PC-3 (cell line): ENCODE measurements around the gene OSBPL9. TPM values are rescaled to one million over a fixed set of nuclear protein-coding genes. Genes with fewer than 3 reads are reported as not detected.

Source experiments
- ATAC-seq: fragments of 200-7000 bp; cut with Tn5 transposase; 2 replicates; pipeline ENCODE4 v1.9.1; 2020; ENCODE audit warnings: mild to moderate bottlenecking, moderate library complexity
- BruUV-seq: library from RNA; stranded (reverse); fragments of 400-500 nt; replicated peaks from 2 replicates; lab custom pipeline; 2021; lab: Mats Ljungman, UMichigan
- CTCF ChIA-PET: fragments of 300-600 bp; sonication (Branson Sonifier 250); formaldehyde crosslinking; loops from one replicate; lab custom pipeline; 2022; ENCODE audit warnings: antibody characterized with exemption; lab: Charles Lee
- POLR2A ChIA-PET: fragments of 300-600 bp; sonication (Branson Sonifier 250); formaldehyde crosslinking; loops from one replicate; lab custom pipeline; 2022; ENCODE audit warnings: antibody characterized with exemption; ENCODE audit not compliant: unreplicated experiment; lab: Charles Lee
- DNase-seq: peaks from one replicate; pipeline ENCODE4 v3.0.0-alpha.2; 2015
- H2AFZ ChIP-seq: fragments of 300-600 bp; sonication (generic); 2 replicates; pipeline ENCODE4 v1.6.0; 2016; ENCODE audit warnings: antibody characterized with exemption, low read length
- H3F3A ChIP-seq: fragments of 300-600 bp; sonication (generic); one replicate; pipeline ENCODE4 v1.6.0; 2017; ENCODE audit warnings: antibody characterized with exemption, low read length, control low read depth, mild to moderate bottlenecking; ENCODE audit not compliant: unreplicated experiment
- H3K27ac ChIP-seq: fragments of 300-600 bp; sonication (generic); 2 replicates; pipeline ENCODE4 v1.5.1; 2016; ENCODE audit warnings: mild to moderate bottlenecking, low read length
- H3K27me3 ChIP-seq: fragments of 300-600 bp; sonication (generic); 2 replicates; pipeline ENCODE4 v1.6.1; 2016; ENCODE audit warnings: low read length, mixed read lengths
- H3K36me3 ChIP-seq: fragments of 300-600 bp; sonication (generic); 2 replicates; pipeline ENCODE4 v1.6.1; 2016; ENCODE audit warnings: low read depth, mixed run types, low read length, mixed read lengths
- H3K4me1 ChIP-seq: fragments of 300-600 bp; sonication (generic); 2 replicates; pipeline ENCODE4 v1.5.1; 2016; ENCODE audit warnings: low read length; ENCODE audit not compliant: insufficient read depth
- H3K4me2 ChIP-seq: fragments of 300-600 bp; sonication (generic); 2 replicates; pipeline ENCODE4 v1.6.0; 2016; ENCODE audit warnings: low read length
- H3K4me3 ChIP-seq: fragments of 300-600 bp; sonication (generic); 2 replicates; pipeline ENCODE4 v1.5.1; 2016; ENCODE audit warnings: mild to moderate bottlenecking, low read length, mixed read lengths
- H3K79me2 ChIP-seq: fragments of 300-600 bp; sonication (generic); 2 replicates; pipeline ENCODE4 v1.6.1; 2017; ENCODE audit warnings: low read length, mixed read lengths
- H3K9ac ChIP-seq: fragments of 300-600 bp; sonication (generic); 2 replicates; pipeline ENCODE4 v1.6.0; 2016; ENCODE audit warnings: mild to moderate bottlenecking, low read length
- H3K9me2 ChIP-seq: fragments of 300-600 bp; sonication (generic); replicated peaks from 2 replicates; pipeline ENCODE4 v1.6.1; 2016; ENCODE audit warnings: mixed run types, low read length, mixed read lengths
- H3K9me3 ChIP-seq: fragments of 300-600 bp; sonication (generic); 2 replicates; pipeline ENCODE4 v1.6.1; 2016; ENCODE audit warnings: low read length, mixed read lengths
- H4K20me1 ChIP-seq: fragments of 300-600 bp; sonication (generic); 2 replicates; pipeline ENCODE4 v1.6.1; 2016; ENCODE audit warnings: low read length, mixed read lengths
- EZH2 ChIP-seq: fragments of 300-600 bp; sonication (generic); IDR thresholded peaks from one replicate; pipeline ENCODE4 v1.6.1; 2017; ENCODE audit warnings: antibody characterized with exemption, mild to moderate bottlenecking, low read length; ENCODE audit not compliant: unreplicated experiment
- EZH2phosphoT487 ChIP-seq: fragments of 300-600 bp; sonication (generic); IDR thresholded peaks from 2 replicates; pipeline ENCODE4 v1.6.1; 2018; ENCODE audit warnings: mild to moderate bottlenecking, antibody characterized with exemption, low read length, borderline replicate concordance
- intact Hi-C: fragments of 100-400 bp; cut with micrococcal nuclease; formaldehyde crosslinking; loops from 2 replicates; pipeline ENCODE4 v1.9.0; 2023
- total RNA-seq: library from RNA; depleted of rRNA; stranded (reverse); fragments of >200 nt; gene quantifications from 2 replicates; pipeline ENCODE4 v1.2.3, GENCODE V29; 2014
- TF ChIP-seq, protein P1 (sequence below): fragments of 300-600 bp; sonication (generic); conservative IDR thresholded peaks from 2 replicates; pipeline ENCODE4 v1.5.1; 2017; ENCODE audit warnings: antibody characterized with exemption, low read depth, mild to moderate bottlenecking, low read length

The OSBPL9 gene
- total RNA-seq, 1 experiment from 2014 or later = 74.7 TPM

- intact Hi-C loops = no loop called here
- Histone ChIP-seq H3K79me2 (peaks cover 89% of the 10 kb centered on the region), H4K20me1 (no peaks in the 10 kb centered on the region), H3K4me2 (peak overlapping the region; percentile 76), H3K36me3 (no peaks in the 10 kb centered on the region), H3K27ac (peak overlapping the region; percentile 93), H3K9me3 (no peaks in the 10 kb centered on the region), H3F3A (no peaks in the 10 kb centered on the region), H3K4me1 (peaks cover 72% of the 10 kb centered on the region), H3K4me3 (peak overlapping the region; percentile 44), H3K27me3 (no peaks in the 10 kb centered on the region), H3K9ac (peak overlapping the region; percentile 47), H3K9me2 (no peaks in the 10 kb centered on the region), H2AFZ (no peak overlapping the region)
- POLR2A ChIA-PET = no interaction called here
- no peak for ATAC-seq
- CTCF ChIA-PET = no interaction called here
- TSS peak; percentile 87 for BruUV-seq
- DNase-seq = no peak
- TF ChIP-seq EZH2 = no peak
- no peak for TF ChIP-seq EZH2phosphoT487
These were observed 5.1 kb downstream of the OSBPL9 start for GRCh38 chr1:51621841-51622454.

- no peaks in the 10 kb centered on the region for H3K27me3 ChIP-seq
- POLR2A ChIA-PET = no interaction called here
- H3K9ac ChIP-seq = peak overlapping the region; percentile 61
- peak overlapping the region; percentile 93 for H3K27ac ChIP-seq
- TF ChIP-seq, protein P1, sequence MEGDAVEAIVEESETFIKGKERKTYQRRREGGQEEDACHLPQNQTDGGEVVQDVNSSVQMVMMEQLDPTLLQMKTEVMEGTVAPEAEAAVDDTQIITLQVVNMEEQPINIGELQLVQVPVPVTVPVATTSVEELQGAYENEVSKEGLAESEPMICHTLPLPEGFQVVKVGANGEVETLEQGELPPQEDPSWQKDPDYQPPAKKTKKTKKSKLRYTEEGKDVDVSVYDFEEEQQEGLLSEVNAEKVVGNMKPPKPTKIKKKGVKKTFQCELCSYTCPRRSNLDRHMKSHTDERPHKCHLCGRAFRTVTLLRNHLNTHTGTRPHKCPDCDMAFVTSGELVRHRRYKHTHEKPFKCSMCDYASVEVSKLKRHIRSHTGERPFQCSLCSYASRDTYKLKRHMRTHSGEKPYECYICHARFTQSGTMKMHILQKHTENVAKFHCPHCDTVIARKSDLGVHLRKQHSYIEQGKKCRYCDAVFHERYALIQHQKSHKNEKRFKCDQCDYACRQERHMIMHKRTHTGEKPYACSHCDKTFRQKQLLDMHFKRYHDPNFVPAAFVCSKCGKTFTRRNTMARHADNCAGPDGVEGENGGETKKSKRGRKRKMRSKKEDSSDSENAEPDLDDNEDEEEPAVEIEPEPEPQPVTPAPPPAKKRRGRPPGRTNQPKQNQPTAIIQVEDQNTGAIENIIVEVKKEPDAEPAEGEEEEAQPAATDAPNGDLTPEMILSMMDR = no peak
- TF ChIP-seq EZH2 (no peak), EZH2phosphoT487 (no peak)
- H3K4me1 ChIP-seq = peaks cover 72% of the 10 kb centered on the region
- H2AFZ ChIP-seq = no peak overlapping the region
- no peaks in the 10 kb centered on the region for H3K9me2 ChIP-seq
- ATAC-seq (peak; percentile 80), DNase-seq (peak; percentile 97)
- H3F3A ChIP-seq = no peaks in the 10 kb centered on the region
- no peaks in the 10 kb centered on the region for H4K20me1 ChIP-seq
- BruUV-seq = no TSS peak
- intact Hi-C loops = no loop called here
- H3K9me3 ChIP-seq = no peaks in the 10 kb centered on the region
- peak overlapping the region; percentile 44 for H3K4me3 ChIP-seq
- no peaks in the 10 kb centered on the region for H3K36me3 ChIP-seq
- peak overlapping the region; percentile 76 for H3K4me2 ChIP-seq
- CTCF ChIA-PET = no interaction called here
- peaks cover 89% of the 10 kb centered on the region for H3K79me2 ChIP-seq
These were observed 5.6 kb downstream of the OSBPL9 start for GRCh38 chr1:51622455-51622913.

DNA sequence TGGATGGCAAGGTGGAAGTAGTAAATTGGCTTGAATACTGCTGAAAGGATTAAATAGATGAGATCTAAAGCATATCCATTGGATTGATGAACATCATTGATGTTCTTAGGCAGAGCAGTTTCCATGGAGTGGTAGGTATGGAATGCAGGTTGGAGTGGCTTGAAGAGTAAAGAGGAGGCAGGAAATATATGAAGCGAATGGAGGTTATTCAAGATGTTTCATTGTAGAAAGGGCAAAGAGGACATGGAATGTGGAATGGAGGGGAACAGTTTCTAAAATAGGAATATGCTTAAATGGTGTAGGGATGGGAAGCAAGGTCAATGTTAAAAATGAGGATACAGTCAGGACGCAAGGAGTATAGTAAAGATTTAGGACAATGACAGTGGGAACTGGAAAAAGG is 6.1 kb downstream of the OSBPL9 start:
- no peaks in the 10 kb centered on the region for H3K27me3 ChIP-seq
- H4K20me1 ChIP-seq = no peaks in the 10 kb centered on the region
- DNase-seq = no peak
- H3K36me3 ChIP-seq = no peaks in the 10 kb centered on the region
- POLR2A ChIA-PET = no interaction called here
- H3K27ac ChIP-seq = peak overlapping the region; percentile 93
- CTCF ChIA-PET = no interaction called here
- H2AFZ ChIP-seq = no peak overlapping the region
- peak overlapping the region; percentile 61 for H3K9ac ChIP-seq
- TF ChIP-seq, protein P1 = no peak
- TF ChIP-seq EZH2 (no peak), EZH2phosphoT487 (no peak)
- BruUV-seq = no TSS peak
- no peaks in the 10 kb centered on the region for H3K9me2 ChIP-seq
- intact Hi-C loops = no loop called here
- H3K79me2 ChIP-seq = peaks cover 89% of the 10 kb centered on the region
- peaks cover 68% of the 10 kb centered on the region for H3K4me1 ChIP-seq
- no peaks in the 10 kb centered on the region for H3F3A ChIP-seq
- H3K4me3 ChIP-seq = peak overlapping the region; percentile 17; the same call in 1 of the 2 replicates
- H3K9me3 ChIP-seq = no peaks in the 10 kb centered on the region
- no peak for ATAC-seq
- H3K4me2 ChIP-seq = peak overlapping the region; percentile 76
